DOHH2 (cell line): ENCODE measurements around the gene CTDSPL2.

ENCODE experiments used
- H3F3A ChIP-seq: fragments of 200-600 bp; sonication (generic), shearing (Covaris generic); 2 replicates; pipeline ENCODE4 v1.6.0; 2016; ENCODE audit warnings: antibody characterized with exemption, mild to moderate bottlenecking; ENCODE audit not compliant: control insufficient read depth, insufficient read depth
- H3K27ac ChIP-seq: fragments of 200-600 bp; sonication (generic); 2 replicates; pipeline ENCODE4 v1.5.1; 2014; ENCODE audit warnings: low read depth, mild to moderate bottlenecking, low read length, moderate library complexity
- H3K27me3 ChIP-seq: fragments of 200-600 bp; sonication (generic); 2 replicates; pipeline ENCODE4 v1.6.1; 2014; ENCODE audit warnings: mild to moderate bottlenecking, low read length, mixed read lengths; ENCODE audit not compliant: control insufficient read depth
- H3K36me3 ChIP-seq: fragments of 200-600 bp; sonication (generic); 2 replicates; pipeline ENCODE4 v1.6.1; 2014; ENCODE audit warnings: mild to moderate bottlenecking, low read length, moderate library complexity, mixed read lengths; ENCODE audit not compliant: control insufficient read depth
- H3K4me1 ChIP-seq: fragments of 200-600 bp; sonication (generic); 2 replicates; pipeline ENCODE4 v1.6.1; 2014; ENCODE audit warnings: mild to moderate bottlenecking, low read length, mixed read lengths; ENCODE audit not compliant: control insufficient read depth
- H3K4me2 ChIP-seq: fragments of 200-600 bp; sonication (generic); 2 replicates; pipeline ENCODE4 v1.6.0; 2014; ENCODE audit warnings: mild to moderate bottlenecking, low read length, moderate library complexity
- H3K4me3 ChIP-seq: fragments of 200-600 bp; sonication (generic); 2 replicates; pipeline ENCODE4 v1.5.1; 2014; ENCODE audit warnings: mild to moderate bottlenecking, low read length, mixed read lengths
- H3K79me2 ChIP-seq: fragments of 200-600 bp; sonication (generic); 2 replicates; pipeline ENCODE4 v1.6.1; 2014; ENCODE audit warnings: mild to moderate bottlenecking, low read length, mixed read lengths; ENCODE audit not compliant: control insufficient read depth
- H3K9me2 ChIP-seq: fragments of 200-600 bp; sonication (generic); replicated peaks from 2 replicates; pipeline ENCODE4 v1.6.1; 2014; ENCODE audit warnings: mild to moderate bottlenecking, low read length, mixed read lengths; ENCODE audit not compliant: control insufficient read depth
- H3K9me3 ChIP-seq: fragments of 200-600 bp; sonication (generic); 2 replicates; pipeline ENCODE4 v1.6.1; 2014; ENCODE audit warnings: antibody characterized with exemption, low read length, mixed read lengths; ENCODE audit not compliant: control insufficient read depth, insufficient read depth
- H4K20me1 ChIP-seq: fragments of 200-600 bp; sonication (generic); 2 replicates; pipeline ENCODE4 v1.6.0; 2014; ENCODE audit warnings: low read depth, mild to moderate bottlenecking, antibody characterized with exemption, low read length, moderate library complexity; ENCODE audit not compliant: control insufficient read depth, insufficient read depth
- EZH2phosphoT487 ChIP-seq: fragments of 200-600 bp; sonication (generic); IDR thresholded peaks from 2 replicates; pipeline ENCODE4 v1.6.1; 2017; ENCODE audit warnings: borderline replicate concordance, mild to moderate bottlenecking, antibody characterized with exemption, low read length, moderate library complexity, mixed read lengths
- TF ChIP-seq, protein P1 (sequence below): fragments of 200-600 bp; sonication (generic); IDR thresholded peaks from one replicate; pipeline ENCODE4 v1.5.1; 2014; ENCODE audit warnings: antibody characterized with exemption, mild to moderate bottlenecking, low read depth, low read length; ENCODE audit not compliant: poor library complexity, severe bottlenecking

The CTDSPL2 gene

DNA sequence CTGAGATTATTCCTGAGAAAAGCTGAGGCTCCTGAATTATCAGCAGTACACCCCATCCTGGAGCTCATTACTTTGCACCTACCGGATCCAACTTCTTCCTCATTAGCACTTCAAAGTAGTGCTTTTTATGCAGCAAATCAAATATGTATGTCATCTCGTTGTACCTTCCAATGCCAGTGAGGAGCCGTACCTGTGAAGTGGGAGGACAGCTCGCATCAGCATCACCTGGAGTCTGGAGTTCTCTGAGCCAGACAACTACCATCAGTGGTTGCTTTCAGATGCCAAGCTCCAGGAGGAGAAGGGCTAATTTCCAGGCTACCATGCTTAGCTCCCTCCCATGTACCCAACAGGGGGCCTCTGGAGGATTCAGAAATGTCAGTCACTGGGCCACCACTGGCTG lies 141.9 kb downstream of the CTDSPL2 start:
- no peaks in the 10 kb centered on the region for H3K4me1 ChIP-seq
- no peaks in the 10 kb centered on the region for H4K20me1 ChIP-seq
- no peaks in the 10 kb centered on the region for H3K27me3 ChIP-seq
- no peak overlapping the region for H3K27ac ChIP-seq
- peaks cover 13% of the 10 kb centered on the region for H3F3A ChIP-seq
- no peaks in the 10 kb centered on the region for H3K9me2 ChIP-seq
- H3K36me3 ChIP-seq = peaks cover 41% of the 10 kb centered on the region
- H3K4me2 ChIP-seq = no peak overlapping the region
- no peak overlapping the region for H3K4me3 ChIP-seq
- H3K79me2 ChIP-seq = no peaks in the 10 kb centered on the region
- H3K9me3 ChIP-seq = peaks cover 3% of the 10 kb centered on the region; the same call in 1 of the 2 replicates
- TF ChIP-seq, protein P1, sequence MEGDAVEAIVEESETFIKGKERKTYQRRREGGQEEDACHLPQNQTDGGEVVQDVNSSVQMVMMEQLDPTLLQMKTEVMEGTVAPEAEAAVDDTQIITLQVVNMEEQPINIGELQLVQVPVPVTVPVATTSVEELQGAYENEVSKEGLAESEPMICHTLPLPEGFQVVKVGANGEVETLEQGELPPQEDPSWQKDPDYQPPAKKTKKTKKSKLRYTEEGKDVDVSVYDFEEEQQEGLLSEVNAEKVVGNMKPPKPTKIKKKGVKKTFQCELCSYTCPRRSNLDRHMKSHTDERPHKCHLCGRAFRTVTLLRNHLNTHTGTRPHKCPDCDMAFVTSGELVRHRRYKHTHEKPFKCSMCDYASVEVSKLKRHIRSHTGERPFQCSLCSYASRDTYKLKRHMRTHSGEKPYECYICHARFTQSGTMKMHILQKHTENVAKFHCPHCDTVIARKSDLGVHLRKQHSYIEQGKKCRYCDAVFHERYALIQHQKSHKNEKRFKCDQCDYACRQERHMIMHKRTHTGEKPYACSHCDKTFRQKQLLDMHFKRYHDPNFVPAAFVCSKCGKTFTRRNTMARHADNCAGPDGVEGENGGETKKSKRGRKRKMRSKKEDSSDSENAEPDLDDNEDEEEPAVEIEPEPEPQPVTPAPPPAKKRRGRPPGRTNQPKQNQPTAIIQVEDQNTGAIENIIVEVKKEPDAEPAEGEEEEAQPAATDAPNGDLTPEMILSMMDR = no peak
- no peak for TF ChIP-seq EZH2phosphoT487

DNA sequence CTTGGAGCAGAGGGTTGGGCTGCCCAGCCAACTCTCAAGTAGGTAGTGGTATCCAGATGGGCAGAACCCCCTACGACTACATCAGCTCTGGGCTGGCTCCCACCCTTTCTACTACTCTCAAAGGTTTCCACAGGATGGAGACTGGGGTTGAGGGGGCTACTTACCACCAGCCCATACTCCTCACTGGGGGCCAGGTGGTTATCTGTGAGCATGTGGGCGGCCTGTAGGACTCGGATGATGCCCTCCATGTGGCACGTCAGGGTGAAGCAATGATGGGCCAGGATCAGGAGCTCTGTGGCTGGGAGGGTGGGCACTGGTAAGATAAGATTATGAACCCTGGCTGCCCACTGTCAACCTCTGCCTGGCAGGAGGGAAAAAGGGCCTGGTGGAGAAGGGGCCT lies 142.9 kb downstream of the CTDSPL2 start:
- Histone ChIP-seq H4K20me1 (no peaks in the 10 kb centered on the region), H3K36me3 (peaks cover 31% of the 10 kb centered on the region), H3K27me3 (no peaks in the 10 kb centered on the region), H3K9me3 (no peaks in the 10 kb centered on the region), H3K79me2 (no peaks in the 10 kb centered on the region), H3K4me1 (no peaks in the 10 kb centered on the region), H3F3A (peaks cover 13% of the 10 kb centered on the region), H3K27ac (no peak overlapping the region), H3K4me3 (no peak overlapping the region), H3K4me2 (no peak overlapping the region), H3K9me2 (no peaks in the 10 kb centered on the region)
- TF ChIP-seq, protein P1 = no peak
- TF ChIP-seq EZH2phosphoT487 = no peak

DNA sequence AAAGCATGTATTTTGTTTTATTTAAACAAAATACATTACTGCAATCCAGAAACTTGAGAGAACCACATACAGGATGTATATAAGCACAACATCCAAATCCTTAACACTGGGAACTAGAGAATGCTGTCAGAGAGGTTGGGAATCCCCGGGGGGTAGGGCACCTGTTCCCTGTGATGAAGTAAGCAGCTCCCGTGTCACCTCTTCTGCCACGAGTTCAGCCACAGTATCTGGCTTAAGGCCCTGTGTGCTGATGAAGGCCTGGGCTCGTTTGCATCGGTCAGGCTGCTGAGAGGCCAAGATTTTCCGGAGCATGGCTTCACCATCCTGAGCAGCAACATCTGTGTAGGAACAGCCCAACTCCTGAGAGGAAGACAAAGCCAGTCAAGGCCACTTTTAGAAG lies 146.0 kb downstream of the CTDSPL2 start:
- peaks cover 3% of the 10 kb centered on the region; the same call in 1 of the 2 replicates for H3F3A ChIP-seq
- H3K4me1 ChIP-seq = no peaks in the 10 kb centered on the region
- H3K27me3 ChIP-seq = no peaks in the 10 kb centered on the region
- H3K9me2 ChIP-seq = no peaks in the 10 kb centered on the region
- no peak overlapping the region for H3K4me3 ChIP-seq
- no peaks in the 10 kb centered on the region for H4K20me1 ChIP-seq
- no peaks in the 10 kb centered on the region for H3K79me2 ChIP-seq
- no peak overlapping the region for H3K4me2 ChIP-seq
- H3K9me3 ChIP-seq = no peaks in the 10 kb centered on the region
- no peak overlapping the region for H3K27ac ChIP-seq
- TF ChIP-seq, protein P1 = no peak
- TF ChIP-seq EZH2phosphoT487 = no peak
- peaks cover 12% of the 10 kb centered on the region for H3K36me3 ChIP-seq
